Umbilical cord (tissue), 2 donors: Measurements from ENCODE around the gene PPP1R9B. TPM values are rescaled to one million over a fixed set of nuclear protein-coding genes. Genes with fewer than 3 reads are reported as not detected.

Experiments
- DNase-seq: peaks from one replicate; pipeline ENCODE4 v3.0.0-alpha.2; 2015; ENCODE audit warnings: low spot score
- total RNA-seq: library from RNA; depleted of rRNA; stranded (reverse); fragments of >200 nt; gene quantifications from one replicate; pipeline ENCODE4 v1.2.3, GENCODE V29; 2014; ENCODE audit warnings: low replicate concordance; ENCODE audit not compliant: insufficient read depth

PPP1R9B gene
- total RNA-seq, 1 donor from 2014 or later, result 14.2 TPM

DNA sequence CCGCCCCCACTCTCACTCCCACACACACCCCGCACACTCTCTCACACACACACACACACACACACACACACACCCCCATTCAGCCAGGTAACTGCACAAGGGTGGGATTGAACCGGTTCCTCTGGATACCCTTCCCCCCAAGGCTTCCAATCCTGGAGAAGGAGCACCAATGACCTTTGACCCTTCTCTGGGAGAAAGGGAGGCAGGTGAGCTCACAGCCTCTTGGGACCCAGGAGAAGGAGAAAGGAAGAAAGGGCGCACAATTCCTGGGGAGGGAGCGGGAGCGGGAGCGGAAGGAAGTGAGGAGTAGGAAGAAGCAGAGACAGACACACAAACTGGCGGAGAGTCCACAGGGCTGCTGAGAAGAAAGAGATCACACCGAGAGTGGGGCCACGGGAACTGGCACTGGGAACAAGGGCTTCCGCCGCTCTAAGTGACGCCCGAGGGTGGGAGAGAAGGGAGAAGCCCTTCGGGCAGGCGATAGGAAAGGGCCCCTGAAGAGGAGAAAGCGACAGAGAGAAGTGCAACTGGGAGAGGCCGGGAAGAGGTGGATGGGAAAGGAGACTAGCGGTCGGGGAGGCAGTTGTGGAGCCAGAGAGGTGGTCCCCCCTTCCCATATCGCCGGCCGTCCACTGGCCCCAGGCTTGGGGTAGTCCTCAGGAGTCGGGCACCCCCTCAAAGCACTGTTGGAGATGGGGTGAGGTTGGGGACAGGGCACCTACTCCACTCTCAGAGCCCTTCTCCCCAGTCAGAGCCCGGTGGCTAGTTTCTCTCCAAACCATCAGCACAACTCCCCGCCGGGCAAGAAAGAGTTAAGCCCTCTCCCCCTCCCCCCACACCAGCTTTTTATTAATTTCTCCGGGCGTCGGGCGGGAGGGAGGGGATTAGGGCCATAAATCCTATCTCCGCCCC, 21.8 kb downstream of the PPP1R9B start:
- DNase-seq, result peak; percentile 47

DNA sequence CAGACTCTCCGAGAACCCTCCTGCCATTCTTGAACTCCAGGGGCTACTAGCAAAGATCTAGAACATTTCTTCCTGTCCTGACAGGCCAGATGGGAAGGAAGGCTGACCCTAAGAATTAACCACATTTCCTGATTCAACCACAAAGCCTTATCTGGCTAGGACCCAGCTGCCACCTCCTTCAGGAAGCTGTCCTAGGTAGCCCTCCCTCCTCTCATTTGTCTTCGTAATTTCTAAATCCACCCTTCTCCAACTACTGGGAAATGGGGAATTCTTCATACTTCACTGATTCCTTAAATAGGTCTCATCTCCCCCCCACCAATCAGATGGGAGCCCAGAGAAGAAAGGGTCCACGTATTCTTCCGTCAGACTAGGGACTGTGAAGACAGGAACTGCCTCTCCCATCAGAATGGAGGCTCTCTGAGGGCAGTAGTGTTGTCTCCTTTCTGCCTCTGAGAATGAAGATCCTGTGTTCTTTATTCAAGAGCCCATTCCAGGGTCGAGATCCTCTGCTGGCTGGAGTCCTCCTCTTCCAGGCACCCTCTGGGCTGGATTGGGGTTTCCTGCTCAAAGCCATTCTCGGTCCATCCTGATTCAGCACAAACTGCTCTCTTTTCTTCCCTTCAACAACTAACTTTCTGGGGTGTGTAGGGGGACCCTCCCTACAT, 22.6 kb downstream of the PPP1R9B start:
- DNase-seq, result no peak

DNA sequence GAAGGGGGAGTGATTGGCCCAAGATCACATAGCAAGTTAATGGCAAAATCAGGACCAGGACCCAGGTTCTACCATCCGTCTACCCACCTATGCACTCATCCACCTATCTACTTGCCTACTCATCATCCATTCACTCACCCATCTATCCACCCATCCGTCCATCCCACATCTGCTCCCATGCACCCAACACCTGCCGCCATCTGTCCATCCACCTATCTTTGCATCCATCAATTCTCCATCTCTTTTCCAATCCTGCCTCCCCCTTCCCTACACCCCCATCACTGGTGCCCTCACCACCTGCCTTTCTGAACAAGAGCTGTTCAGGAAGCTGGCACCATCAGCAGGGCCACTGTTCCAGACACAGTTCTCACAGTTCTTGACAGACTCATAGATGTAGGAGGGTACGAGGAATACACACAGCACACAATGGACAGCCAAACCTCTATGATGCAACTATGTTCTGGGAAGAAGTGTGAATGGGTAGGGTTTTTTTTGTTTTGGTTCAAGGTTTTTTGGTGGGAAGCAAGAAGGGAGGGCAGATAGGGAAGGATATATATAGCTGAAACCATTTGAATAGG, 25.0 kb downstream of the PPP1R9B start:
- DNase-seq, result no peak

DNA sequence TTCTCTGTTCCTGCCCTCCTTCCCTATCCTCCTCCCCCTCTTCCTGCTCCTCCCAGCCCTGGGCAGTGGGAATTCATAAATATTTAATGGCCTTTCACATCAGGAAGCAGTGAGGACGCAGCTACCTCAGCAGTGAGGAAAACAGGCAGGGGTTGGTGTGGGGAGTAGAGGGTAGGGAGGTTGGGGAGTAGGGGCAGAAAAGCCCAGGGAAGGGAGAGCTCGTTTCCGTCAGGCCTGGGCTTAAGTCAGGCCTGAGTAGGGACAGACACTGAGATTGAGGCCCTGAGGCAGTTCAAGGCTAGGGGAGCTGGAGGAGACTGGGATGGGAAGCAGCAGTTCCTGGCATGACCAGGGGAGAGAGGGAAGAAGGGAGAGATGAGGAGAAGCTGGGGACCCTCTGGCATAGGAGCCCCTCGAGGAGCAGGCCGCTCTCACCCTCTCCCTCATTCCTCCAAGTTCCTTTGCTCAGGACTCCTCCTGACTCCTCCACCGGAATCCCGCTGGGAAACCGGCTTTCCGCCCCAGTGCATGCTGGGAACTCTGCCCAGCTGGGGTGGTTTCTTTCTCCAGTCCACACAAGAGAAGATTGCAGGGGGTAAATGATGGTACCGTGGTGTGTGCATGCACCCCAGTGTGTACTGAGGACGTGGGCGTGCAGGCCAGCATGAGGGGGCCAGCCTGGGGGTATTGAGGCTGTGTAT, 26.7 kb downstream of the PPP1R9B start:
- DNase-seq, result no peak

DNA sequence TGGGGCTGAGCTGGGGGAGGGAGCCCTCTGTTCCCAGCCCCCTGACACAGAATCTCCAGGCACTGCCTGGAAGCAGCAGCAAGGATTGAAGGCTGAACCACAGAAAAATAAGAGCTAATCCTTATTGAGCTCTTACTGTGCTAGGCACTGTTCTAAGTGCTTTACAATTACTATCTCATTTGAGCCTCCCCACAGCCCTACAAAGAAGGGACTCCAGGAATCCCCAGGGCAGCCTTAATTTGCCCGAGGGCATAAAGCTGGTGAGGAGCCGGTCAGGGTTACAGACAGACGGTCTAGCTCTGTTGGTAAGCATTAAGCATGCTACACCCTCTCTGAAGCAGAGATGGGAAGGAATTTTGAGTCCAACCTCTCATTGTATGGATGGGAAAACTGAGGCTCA, 27.5 kb downstream of the PPP1R9B start:
- no peak for DNase-seq

DNA sequence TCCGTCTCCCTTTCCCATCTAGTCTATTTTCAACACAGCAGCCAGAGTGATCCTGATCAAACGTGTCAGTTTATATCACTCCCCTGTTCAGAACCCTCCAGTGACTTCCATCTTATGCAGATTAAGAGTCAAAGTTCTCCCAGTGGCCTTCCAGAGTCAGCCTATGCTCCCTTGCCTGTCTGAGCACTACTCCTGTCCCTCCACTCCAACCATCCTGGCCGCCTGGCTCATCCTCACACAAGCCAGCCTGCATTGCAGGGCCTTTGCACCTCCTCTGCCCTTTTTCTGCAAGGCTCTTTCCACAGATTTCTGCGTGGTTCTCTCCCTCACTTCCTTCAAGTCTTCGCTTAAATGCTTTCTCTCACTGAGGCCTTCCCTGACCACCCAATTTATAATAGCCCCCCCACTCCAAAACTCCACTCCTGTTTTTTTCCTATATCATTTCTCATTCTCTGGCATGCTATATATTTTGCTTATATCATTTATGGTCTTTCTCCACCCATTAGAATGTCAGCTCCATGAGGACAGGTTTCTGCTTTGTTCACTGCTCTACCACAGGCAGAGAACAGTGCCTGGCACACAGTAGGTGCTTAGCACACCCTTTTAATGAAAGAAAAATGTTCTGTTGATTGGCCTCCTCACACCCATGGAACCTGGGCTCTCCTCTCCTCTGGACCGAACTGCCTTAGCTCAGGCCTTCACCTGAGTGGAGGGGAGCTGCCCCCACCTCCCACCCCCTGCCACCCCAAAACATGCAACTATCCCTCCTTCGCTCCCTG, 29.8 kb downstream of the PPP1R9B start:
- DNase-seq, result no peak

DNA sequence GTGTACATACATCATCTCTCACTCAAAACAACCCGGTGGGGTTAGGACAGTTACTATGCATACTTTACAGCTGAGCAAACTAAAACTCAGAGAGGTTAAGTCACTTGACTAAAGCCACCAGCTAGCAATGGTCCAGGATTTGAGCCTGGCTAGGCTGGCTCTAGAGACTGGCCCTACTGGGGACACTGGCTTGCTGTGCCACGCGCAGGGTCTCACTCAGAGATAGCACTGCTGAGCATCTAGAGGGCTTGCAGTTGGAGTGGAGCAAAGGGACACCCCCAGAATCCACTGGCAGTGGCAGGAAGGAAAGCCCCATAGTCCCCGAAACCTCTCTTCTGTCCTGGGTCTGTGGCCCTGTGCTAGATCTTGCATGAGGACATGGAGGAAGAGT, 31.7 kb downstream of the PPP1R9B start:
- DNase-seq, result no peak

DNA sequence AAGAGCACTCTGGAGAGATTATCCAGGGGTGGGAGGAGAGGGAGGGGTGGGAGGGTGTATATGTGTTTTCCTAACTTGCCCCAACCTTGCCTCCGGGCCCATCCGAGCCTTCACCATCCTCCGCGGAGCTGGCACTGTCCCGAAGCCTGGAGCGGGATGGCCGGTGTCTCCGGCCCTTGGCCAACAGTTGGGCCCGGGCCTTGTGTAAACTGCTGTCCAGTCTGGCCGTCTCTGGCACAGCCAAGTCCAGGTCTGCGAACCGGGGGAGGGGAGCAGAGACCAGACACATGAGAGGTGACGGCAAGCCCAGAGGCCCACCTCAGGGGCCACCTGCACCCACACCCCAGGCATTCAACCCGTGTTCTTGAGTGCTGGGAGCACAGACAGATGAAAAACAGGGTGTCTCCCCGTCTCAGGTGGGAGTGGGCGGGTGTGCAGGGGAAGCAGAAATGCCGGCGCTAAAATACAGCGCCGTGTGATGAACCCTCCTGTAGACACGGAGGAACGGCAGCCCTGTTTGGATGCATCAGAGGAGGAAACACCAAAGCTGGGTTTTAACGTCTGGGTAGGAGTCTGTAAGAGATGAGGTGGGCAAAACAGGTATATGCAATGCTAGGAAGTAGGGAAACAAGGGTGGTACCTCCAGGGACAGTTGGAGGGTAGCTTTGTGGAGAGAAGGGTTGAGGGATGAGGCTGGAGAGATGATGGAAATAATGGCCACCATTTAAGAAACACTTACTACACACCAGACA, 32.2 kb downstream of the PPP1R9B start:
- DNase-seq, result no peak

DNA sequence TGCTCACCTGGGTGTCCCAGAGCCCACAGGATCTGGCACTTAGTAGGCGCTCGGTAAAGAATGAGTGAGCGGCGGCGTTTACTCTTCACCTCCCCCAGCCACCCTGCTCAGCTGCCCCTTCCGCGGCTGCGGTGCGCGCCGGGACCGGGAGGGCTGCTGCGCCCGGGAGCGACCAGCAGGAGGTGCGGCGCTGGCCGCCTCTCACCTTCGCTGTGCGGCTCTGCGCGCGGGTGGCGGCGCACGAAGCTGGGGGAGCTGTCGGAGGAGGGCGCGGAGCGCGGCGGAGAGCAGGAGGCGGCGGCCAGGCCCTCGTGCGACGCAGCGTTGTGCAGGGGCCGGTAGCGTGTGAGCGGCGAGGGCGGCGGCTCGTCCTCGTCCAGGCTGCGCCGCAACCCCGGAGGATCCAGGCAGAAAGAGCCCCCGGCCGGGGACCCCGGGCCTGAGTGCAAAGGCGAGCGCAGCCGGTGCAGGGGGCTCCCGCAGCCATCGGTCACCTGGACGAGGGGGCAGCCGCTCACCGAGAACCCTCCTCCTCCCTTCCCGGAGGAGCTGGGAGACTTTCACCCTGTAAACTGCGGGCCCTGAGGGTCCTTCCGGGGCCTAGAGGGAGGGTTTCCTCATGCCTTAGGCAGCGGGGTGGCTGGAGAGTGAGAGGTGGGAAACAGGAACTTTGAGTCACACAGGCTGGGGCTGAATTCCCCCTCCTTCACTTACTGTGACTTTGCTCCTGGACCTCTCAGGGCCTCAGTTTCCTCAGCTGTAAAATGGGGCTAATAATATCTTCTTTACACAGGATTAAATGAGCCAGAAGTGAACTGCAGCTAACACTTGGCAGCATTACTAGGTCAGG, 33.0 kb downstream of the PPP1R9B start:
- DNase-seq, result peak; percentile 49

DNA sequence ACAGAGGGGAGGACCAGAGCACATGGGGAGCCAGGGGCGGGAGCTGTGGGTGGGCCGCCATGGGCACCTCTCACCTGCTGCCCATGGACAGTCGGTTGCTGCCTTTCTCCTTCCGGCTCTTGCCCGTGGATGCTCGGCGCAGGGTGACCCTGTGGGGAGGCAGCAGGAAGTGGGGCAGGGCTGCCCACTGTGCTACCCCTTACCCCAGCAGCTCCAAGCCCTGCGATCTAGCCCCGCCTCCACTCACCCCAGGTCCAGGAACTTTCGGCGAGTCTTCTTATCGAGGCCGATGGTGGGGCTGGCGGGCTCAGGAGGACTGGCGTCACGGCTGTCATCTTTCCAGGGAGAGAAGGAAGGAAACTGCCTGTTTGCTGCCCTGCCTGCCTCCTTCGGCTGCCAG, 34.7 kb downstream of the PPP1R9B start:
- no peak for DNase-seq

DNA sequence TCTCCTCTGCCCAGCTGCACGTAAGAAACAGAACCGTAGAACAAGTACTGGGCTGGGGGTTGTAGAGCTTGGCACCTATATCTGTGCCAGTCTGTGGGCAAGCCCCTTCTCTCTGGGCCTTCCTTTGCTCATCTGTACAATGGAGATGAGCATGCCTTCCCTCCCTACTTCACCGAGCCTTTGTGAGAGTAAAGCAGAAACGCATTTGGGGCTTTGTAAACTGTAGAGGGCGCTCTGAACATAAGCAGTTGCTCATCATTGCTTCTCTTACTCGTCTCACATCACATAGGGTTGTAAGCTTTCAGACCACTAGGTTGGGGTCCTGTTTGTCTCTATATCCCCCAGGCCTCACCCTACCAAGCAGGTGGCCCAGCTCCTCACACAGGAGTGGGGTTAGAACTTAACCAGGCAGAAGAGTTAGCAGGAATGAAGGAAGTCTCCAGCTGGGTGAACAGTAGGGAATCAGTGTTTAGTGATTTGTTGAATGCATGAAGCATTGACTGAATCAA, 35.6 kb downstream of the PPP1R9B start:
- peak; percentile 57 for DNase-seq

DNA sequence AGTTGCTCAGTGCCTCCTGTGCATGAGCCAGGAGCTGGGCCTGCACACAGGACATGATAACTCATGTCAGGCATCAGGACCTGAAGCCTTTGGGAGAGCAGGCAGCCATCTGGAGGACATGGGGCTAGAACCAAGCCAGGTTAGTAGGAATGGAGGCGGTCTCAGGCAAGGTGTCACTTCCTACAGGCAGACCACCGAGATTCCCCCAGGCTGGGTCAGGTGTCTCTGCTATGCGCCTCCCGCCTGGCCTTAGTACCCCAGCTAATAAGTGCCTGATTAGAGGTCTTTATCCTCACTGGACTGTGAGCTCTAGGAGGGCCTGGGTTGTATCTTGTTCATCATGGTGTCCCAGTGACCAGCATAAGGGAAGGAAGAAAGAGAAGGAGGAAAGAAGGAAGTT, 36.1 kb downstream of the PPP1R9B start:
- no peak for DNase-seq

DNA sequence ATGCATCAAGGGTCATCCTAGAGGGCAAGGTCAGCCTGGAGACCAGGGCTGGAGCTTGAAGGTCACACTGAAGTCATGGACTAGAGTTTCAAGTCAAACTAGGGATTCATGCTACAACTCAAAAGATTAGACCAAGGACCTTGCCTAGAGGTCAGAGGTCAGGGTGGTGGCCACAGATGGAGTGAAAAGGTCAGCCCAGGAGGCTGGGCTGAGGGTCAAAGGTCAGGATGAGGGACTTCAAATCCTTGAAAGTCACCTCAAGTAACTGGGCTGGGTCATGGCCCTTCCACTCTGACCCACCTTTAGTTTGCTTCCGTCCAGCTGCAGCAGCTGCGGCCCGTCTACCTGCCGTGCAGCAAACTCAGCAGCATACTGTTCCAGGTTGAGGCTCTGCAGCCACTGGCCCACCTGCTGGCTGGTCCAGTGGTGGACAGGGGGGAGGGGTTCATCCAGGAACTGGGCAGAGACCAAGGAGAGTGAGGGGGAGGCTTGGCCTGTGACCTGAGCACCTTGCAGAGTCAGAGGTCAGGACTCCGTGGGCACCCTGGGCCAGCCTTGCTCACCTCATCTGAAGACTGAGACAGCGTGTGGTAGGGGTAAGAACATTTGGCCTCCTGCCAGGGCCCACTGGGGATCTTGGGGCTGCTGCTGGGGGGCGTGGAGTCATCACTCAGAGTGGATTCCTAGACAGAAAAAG, 36.7 kb downstream of the PPP1R9B start:
- no peak for DNase-seq

DNA sequence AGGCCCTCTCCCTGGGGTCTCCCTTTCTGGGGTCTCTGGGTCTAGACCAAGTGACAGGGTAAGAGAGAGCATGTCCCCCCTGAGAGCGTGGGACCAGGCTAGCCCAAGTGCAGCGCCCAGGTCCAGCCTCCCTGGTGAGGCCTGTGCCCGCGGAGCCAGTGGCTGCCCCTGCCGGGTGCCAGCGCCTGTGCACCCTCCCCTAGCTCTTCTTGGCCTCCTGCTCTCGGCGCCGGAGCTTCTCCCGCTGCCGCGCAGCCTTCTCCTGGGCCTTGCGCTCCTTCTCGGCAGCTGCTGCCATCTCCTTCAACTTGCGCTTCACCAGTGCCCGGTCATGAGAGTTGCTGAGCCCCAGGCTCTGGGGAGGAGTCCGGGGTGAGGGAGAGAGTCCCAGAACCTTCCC, 37.8 kb downstream of the PPP1R9B start:
- no peak for DNase-seq

DNA sequence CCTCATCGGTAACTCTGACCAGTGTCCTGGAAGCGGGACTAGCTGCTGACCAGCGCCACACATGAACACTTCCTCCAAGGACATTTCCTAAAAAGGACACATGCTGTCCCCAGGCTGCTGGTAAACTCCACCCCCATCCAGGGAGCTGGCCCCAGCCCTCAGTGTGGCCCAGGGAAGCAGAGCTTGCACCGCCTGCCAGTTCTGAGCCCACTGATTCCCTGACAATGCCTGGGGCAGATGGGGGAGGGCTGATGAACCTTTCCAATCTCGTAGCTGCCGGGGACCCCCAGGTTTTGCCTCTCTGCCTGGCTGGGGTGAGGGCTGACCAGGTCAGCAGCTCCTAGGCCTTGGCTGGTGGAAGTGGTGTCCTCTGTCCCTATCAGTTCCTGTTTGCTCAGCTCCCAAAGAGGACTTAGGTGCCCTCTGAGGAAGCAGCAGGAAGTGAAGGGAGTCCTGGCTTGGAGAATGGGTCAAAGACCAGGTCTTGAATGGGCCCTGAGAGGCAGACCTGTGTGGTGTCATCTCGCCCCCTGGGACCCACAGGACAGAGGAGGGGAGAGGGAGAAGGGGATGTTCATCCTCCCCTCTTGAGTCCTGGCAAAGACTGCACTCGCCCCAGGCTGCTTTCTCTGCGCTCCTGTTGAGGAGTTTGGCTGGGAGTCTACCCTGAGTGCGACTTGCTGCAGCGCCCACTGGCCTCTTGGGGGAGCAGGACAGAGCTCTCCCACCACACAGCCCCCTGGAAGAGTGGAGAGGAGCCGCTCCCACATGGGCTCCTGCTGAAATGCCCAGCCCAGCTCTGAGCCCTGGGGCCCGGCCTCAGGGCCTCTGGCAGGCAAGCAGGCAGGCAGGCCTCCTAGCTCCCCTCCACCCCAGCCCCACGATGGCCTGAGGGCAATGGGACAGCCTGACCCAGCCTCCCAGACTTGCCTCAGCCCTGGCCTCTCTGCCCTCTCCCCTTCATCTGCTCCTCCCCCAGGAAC, 38.5 kb downstream of the PPP1R9B start:
- peak; percentile 50 for DNase-seq

DNA sequence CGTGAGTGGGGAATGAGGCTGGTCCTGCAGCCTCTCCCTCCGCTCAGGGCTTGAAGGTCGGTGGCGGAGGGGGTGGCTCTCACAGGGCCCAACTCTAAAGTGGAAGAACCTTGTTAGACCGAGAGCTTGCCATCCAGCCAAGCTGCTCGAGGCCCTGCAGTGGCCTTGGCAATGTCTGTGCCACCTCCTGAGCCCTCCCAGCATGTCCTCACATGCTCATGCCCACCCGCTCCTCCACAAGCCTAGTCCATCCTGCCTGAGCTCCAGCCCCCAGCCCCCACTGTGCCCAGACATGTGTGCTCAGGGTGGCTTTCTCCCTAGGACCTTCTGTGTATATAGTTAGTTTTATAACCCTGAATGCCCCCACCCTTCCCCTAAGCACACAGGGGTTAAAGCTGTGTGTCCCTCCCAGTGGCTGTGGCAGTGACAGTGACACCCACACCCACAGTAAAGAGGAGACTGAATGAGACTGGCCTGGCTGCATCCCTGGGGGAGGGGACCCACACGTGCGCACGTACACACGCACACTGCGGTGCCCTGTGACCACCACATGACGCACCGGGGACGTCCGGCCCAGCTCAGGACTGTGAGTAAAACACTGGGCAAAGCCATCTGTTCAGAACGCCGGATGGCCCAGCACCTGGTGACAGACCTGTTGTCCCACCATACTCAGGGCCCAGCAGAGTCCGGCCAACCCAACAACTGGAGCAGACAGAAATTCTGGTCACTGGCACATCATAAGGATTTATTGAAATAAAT, 39.7 kb downstream of the PPP1R9B start:
- no peak for DNase-seq

DNA sequence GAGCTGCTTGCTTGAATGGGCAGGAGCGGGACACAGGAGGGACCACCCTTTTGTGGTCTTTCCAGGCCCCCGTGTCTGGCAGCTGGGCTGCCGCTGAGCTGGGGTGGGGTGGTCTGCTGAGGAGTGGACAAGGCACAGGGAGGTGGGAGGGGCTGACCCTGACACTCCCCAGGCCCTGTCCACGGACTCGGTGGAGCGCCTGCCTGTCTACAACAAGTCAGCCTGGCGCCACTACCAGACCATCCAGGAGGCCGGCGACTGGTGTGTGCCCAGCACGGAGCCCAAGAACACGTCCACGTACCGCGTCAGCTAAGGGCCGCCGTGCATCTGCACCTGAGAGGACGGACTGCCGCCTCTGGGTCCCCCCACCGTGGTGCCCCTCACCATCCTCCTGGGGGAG, 40.7 kb downstream of the PPP1R9B start:
- no peak for DNase-seq
